GM21723 (cell line): ENCODE measurements around the gene POP4.
"Not testable (repeated sequence)": the region's sequence is repeated elsewhere in the genome, so short reads cannot be mapped to it uniquely, and the experiment has no call there.

Experiments used
- ATAC-seq: cut with Tn5 transposase; IDR thresholded peaks from one replicate; pipeline ENCODE4 v1.9.1; 2021; ENCODE audit warnings: mild to moderate bottlenecking, moderate library complexity; ENCODE audit not compliant: unreplicated experiment

POP4 gene

GRCh38 chr19:29610574-29611271, 4.6 kb downstream of the POP4 start:
- peak; percentile 70 for ATAC-seq

GRCh38 chr19:29612121-29612520, 6.0 kb downstream of the POP4 start:
- ATAC-seq, result no peak

GRCh38 chr19:29612801-29613595, 6.9 kb downstream of the POP4 start:
- no peak for ATAC-seq

- ATAC-seq, result no peak
These were observed 8.0 kb downstream of the POP4 start for GRCh38 chr19:29614046-29614445.

DNA sequence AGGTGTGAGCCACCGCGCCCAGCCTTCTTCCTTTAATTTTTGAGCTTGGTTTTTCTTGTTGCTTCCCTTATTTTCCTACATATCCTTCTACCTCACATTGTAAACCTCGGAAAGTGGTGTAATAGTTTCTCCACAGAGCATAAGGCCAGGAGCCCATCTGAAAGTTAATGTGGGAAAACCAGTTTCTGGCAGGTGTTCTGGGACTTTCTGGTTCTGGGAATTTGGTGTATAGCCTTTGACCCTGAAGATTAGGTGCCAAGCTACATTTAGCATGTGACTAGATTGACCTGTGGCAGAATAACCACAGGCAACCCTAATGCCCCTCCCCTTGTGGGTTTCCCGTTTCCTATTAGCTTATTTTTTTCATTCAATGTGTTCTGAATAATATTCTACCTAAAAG, 8.7 kb downstream of the POP4 start:
- no peak for ATAC-seq

GRCh38 chr19:29615891-29616425, 9.9 kb downstream of the POP4 start:
- ATAC-seq, result no peak

GRCh38 chr19:29616541-29616940, 10.5 kb downstream of the POP4 start:
- ATAC-seq, result no peak

- no peak for ATAC-seq
These were observed 11.5 kb downstream of the POP4 start for GRCh38 chr19:29617366-29618266.

- ATAC-seq, result no peak
These were observed 12.4 kb downstream of the POP4 start for GRCh38 chr19:29618434-29618833.

- no peak for ATAC-seq
These were observed 12.8 kb downstream of the POP4 start for GRCh38 chr19:29618871-29619270.

DNA sequence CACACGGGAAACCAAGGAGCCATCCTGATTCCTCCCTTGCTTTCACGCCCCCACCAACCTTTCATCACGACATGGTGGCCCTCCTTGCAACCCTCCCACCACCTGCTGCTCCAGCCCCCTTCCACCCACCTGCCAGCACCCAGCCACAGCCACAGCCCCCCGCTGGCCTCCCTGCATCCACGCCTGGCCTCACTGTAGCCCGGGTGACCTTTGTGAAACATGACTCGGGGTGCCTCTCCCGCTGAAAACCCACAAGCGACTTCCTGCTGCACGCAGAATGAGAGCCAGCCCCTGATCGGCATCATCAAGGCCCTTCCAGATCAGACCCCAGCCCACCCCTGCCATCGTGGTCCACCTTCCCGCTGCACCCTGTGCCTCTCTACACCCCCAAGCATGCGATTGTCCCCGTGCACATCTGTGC, 14.9 kb downstream of the POP4 start:
- ATAC-seq, result no peak

- no peak for ATAC-seq
These were observed 16.3 kb downstream of the POP4 start for GRCh38 chr19:29622166-29623070.

- no peak for ATAC-seq
These were observed 17.8 kb downstream of the POP4 start for GRCh38 chr19:29623726-29624488.

- ATAC-seq, result no peak
These were observed 18.6 kb downstream of the POP4 start for GRCh38 chr19:29624489-29625185.

- no peak for ATAC-seq
These were observed 19.1 kb downstream of the POP4 start for GRCh38 chr19:29625186-29625651.

DNA sequence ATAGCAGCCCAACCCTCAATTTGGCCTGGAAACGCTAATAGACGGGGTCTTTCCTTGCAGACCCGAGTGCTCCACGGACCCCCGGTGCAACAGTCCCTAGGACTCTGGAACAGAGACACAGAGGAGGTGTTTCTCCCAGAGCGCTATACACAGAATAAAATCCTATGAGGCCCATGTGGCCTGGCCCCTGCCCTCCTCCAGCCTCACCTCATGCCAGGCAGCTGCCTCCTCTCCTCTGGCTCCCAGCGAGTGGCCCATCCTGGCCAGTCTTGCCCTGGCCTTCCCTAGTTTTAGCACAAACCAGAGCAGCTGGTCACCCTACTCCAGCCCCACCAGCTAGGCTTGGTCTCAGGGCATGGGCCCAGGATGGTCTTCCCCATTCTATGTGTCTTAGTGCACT, 20.3 kb downstream of the POP4 start:
- no peak for ATAC-seq

DNA sequence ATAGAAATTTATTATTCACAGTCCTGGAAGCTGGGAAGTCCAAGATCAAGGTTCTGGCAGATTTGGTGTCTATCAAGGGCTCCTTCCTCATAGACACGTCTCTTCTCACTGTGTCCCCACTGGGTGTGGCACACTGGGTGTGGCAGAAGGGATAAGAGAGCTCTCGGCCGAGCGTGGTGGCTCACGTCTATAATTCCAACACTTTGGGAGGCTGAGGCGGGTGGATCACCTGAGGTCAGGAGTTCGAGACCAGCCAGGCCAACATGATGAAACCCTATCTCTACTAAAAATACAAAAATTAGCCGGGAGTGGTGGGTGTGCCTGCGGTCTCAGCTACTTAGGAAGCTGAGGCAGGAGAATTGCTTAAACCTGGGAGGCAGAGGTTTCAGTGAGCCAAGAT, 20.7 kb downstream of the POP4 start:
- not testable (repeated sequence) for ATAC-seq

GRCh38 chr19:29628661-29629385, 22.7 kb downstream of the POP4 start:
- no peak for ATAC-seq
